ENCODE measurements around the gene SCNN1A. TPM values are rescaled to one million over a fixed set of nuclear protein-coding genes. Genes with fewer than 3 reads are reported as not detected.

The SCNN1A gene
- total and polyA plus RNA-seq, 2 experiments from 2014 or later: 21.7 to 28.4 TPM

DNA sequence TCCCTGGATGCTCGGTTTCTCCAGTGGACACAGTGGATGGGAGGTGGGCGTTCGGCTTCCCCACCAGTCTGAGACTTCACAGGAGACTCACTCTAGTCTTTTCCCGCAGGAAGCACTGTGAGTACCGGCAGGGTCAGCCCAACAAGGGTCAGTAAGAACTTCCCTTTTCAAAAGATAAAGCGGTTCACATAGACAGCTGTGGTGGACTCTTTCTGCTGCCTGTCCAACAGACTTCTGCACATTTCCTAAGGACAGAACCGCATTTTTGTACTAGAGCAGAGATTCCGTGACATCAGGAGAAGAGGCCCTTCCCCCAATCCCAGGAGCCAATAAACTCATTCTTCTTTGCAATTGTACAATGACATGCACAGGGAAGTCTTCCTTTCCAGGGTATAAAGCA lies 19.0 kb upstream of the SCNN1A start:
- no peak overlapping the region for H3K27ac ChIP-seq

GRCh38 chr12:6393109-6393508 lies 17.7 kb upstream of the SCNN1A start:
- no peaks in the 10 kb centered on the region for H3K27me3 ChIP-seq
- H4K20me1 ChIP-seq (ENCODE audit: insufficient read depth, poor library complexity, severe bottlenecking): no peaks in the 10 kb centered on the region
- no peak overlapping the region for H2AFZ ChIP-seq
- peaks cover 5% of the 10 kb centered on the region for H3K4me1 ChIP-seq (ENCODE audit: insufficient read depth)
- no peak for DNase-seq (ENCODE audit: low spot score)
- H3K9me2 ChIP-seq (replicated peaks; ENCODE audit: insufficient read depth): no peaks in the 10 kb centered on the region
- WGBS (ENCODE audit: low lambda C conversion rate, missing lambda C conversion rate): 96% methylated on average over 7 of the region's 7 CpGs
- no peak overlapping the region for H3K4me2 ChIP-seq
- no peak overlapping the region for H3K27ac ChIP-seq
- H3K9me3 ChIP-seq (ENCODE audit: low read depth): no peaks in the 10 kb centered on the region
- no peaks in the 10 kb centered on the region for H3K36me3 ChIP-seq (replicated peaks; ENCODE audit: insufficient read depth, low read depth)
- no peaks in the 10 kb centered on the region for H3K79me2 ChIP-seq
- no peak overlapping the region for H3K4me3 ChIP-seq
- TF ChIP-seq CTCF (IDR thresholded peaks at IDR 0.05; ENCODE audit: poor library complexity) (no peak), EZH2phosphoT487 (IDR thresholded peaks at IDR 0.05; ENCODE audit: low read depth, severe bottlenecking, unreplicated experiment) (no peak), EZH2 (IDR thresholded peaks at IDR 0.05; ENCODE audit: borderline replicate concordance) (no peak)

More for the DNA sequence above, 19.0 kb upstream of the SCNN1A start:
- no peak for TF ChIP-seq CTCF (IDR thresholded peaks at IDR 0.05; ENCODE audit: poor library complexity)
- TF ChIP-seq EZH2phosphoT487 (IDR thresholded peaks at IDR 0.05; ENCODE audit: low read depth, severe bottlenecking, unreplicated experiment): no peak
- TF ChIP-seq EZH2 (IDR thresholded peaks at IDR 0.05; ENCODE audit: borderline replicate concordance): no peak
- Histone ChIP-seq H4K20me1 (ENCODE audit: insufficient read depth, poor library complexity, severe bottlenecking) (no peaks in the 10 kb centered on the region), H3K27me3 (no peaks in the 10 kb centered on the region), H3K36me3 (replicated peaks; ENCODE audit: insufficient read depth, low read depth) (no peaks in the 10 kb centered on the region), H3K4me3 (no peak overlapping the region), H3K4me1 (ENCODE audit: insufficient read depth) (peaks cover 5% of the 10 kb centered on the region), H3K4me2 (no peak overlapping the region), H3K9me3 (ENCODE audit: low read depth) (no peaks in the 10 kb centered on the region), H3K79me2 (no peaks in the 10 kb centered on the region), H3K9me2 (replicated peaks; ENCODE audit: insufficient read depth) (no peaks in the 10 kb centered on the region), H2AFZ (no peak overlapping the region)
- no peak for DNase-seq (ENCODE audit: low spot score)
- WGBS (ENCODE audit: low lambda C conversion rate, missing lambda C conversion rate): 95% methylated on average over 8 of the region's 8 CpGs

DNA sequence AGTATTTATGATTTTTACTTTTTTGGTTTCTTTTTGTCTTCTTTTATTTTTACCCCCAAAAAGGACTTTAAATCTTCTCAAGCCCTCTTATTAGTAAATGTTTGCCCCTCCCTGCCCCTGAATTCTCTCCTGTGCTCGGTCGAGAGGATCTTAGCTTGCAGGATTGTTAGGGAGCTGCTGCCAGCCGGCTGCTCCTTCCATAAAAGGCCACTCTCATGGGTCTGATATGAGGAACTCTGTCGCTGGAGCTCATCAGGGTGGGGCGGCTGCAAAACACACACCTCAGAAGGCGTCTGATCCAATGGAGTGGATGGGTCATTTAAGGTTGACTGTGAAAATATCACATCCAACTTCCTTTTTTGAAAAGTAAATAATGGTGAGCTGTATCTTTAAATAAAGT lies 17.1 kb upstream of the SCNN1A start:
- TF ChIP-seq EZH2phosphoT487 (IDR thresholded peaks at IDR 0.05; ENCODE audit: low read depth, severe bottlenecking, unreplicated experiment) (no peak), CTCF (IDR thresholded peaks at IDR 0.05; ENCODE audit: poor library complexity) (no peak), EZH2 (IDR thresholded peaks at IDR 0.05; ENCODE audit: borderline replicate concordance) (no peak)
- peaks cover 5% of the 10 kb centered on the region for H3K4me1 ChIP-seq (ENCODE audit: insufficient read depth)
- H3K9me2 ChIP-seq (replicated peaks; ENCODE audit: insufficient read depth): no peaks in the 10 kb centered on the region
- H3K27me3 ChIP-seq: no peaks in the 10 kb centered on the region
- H3K4me2 ChIP-seq: no peak overlapping the region
- H3K27ac ChIP-seq: peak overlapping the region; percentile 69
- no peak overlapping the region for H3K4me3 ChIP-seq
- no peak overlapping the region for H2AFZ ChIP-seq
- no peak for DNase-seq (ENCODE audit: low spot score)
- no peaks in the 10 kb centered on the region for H4K20me1 ChIP-seq (ENCODE audit: insufficient read depth, poor library complexity, severe bottlenecking)
- H3K79me2 ChIP-seq: no peaks in the 10 kb centered on the region
- H3K9me3 ChIP-seq (ENCODE audit: low read depth): no peaks in the 10 kb centered on the region
- H3K36me3 ChIP-seq (replicated peaks; ENCODE audit: insufficient read depth, low read depth): no peaks in the 10 kb centered on the region
- WGBS (ENCODE audit: low lambda C conversion rate, missing lambda C conversion rate): 46% methylated on average over 6 of the region's 6 CpGs

DNA sequence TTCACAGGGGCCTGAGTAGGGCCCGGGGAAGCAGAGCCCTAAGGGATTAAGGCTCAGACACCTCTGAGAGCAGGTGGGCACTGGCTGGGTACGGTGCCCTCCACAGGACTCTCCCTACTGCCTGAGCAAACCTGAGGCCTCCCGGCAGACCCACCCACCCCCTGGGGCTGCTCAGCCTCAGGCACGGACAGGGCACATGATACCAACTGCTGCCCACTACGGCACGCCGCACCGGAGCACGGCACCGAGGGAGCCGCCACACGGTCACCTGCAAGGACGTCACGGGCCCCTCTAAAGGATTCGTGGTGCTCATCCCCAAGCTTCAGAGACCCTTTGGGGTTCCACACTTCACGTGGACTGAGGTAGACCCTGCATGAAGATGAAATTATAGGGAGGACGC lies 15.7 kb upstream of the SCNN1A start:
- Histone ChIP-seq H2AFZ (no peak overlapping the region), H3K27ac (no peak overlapping the region), H3K9me3 (ENCODE audit: low read depth) (no peaks in the 10 kb centered on the region), H3K9me2 (replicated peaks; ENCODE audit: insufficient read depth) (no peaks in the 10 kb centered on the region), H3K4me2 (no peak overlapping the region), H3K4me1 (ENCODE audit: insufficient read depth) (peaks cover 5% of the 10 kb centered on the region), H3K36me3 (replicated peaks; ENCODE audit: insufficient read depth, low read depth) (no peaks in the 10 kb centered on the region), H3K4me3 (no peak overlapping the region), H3K79me2 (no peaks in the 10 kb centered on the region), H3K27me3 (no peaks in the 10 kb centered on the region), H4K20me1 (ENCODE audit: insufficient read depth, poor library complexity, severe bottlenecking) (no peaks in the 10 kb centered on the region)
- 94% methylated on average over 16 of the region's 17 CpGs for WGBS (ENCODE audit: low lambda C conversion rate, missing lambda C conversion rate)
- no peak for TF ChIP-seq EZH2phosphoT487 (IDR thresholded peaks at IDR 0.05; ENCODE audit: low read depth, severe bottlenecking, unreplicated experiment)
- DNase-seq (ENCODE audit: low spot score): no peak
